NCI-H2029 treated with DMSO at 0.1 percent for 48 hours (cell line): ENCODE results near the gene MAK.
"Not testable (repeated sequence)": the region's sequence is repeated elsewhere in the genome, so short reads cannot be mapped to it uniquely, and the experiment has no call there.

Experiments used
- DNase-seq: peaks from one replicate; lab custom pipeline; 2025; lab: John Stamatoyannopoulos, UW

MAK gene

DNA sequence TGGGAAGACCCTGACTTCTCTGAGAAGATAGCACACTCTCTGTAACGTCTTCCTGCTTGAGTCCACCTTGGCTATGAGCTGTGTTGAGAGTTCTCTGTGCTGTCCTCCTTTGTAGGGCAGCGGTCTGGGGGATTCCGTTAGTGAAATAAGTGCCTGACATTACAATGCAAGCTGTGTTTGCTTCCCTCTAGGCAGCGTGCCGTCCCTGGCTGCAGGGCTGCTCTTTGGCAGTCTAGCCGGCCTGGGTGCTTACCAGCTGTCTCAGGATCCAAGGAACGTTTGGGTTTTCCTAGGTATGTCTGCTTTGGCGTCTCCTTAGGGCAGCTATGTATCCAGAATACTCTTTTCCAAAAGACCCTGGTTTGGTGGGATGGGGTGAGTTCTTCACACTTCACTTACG is 112.6 kb downstream of the MAK start:
- DNase-seq, result no peak

DNA sequence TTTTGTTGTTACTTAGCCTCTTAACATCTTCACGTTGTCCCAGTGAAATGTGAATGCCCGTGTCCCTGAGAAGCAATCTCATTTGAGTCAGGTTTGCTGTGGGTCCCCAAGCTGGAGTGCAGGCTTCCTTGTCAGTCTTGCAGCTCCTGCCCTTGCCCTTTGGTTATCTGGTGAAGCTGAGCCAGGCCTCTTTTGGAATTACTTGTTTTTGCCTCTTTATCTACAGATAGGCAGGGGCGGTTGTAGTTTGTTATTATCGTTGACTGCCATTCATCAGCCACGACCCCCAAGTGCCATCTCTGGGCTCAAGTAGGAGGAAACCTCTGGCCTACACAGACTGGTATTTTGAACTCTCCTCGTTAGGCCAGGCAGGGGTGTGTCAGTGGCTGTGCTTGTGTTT is 113.3 kb downstream of the MAK start:
- DNase-seq, result no peak

DNA sequence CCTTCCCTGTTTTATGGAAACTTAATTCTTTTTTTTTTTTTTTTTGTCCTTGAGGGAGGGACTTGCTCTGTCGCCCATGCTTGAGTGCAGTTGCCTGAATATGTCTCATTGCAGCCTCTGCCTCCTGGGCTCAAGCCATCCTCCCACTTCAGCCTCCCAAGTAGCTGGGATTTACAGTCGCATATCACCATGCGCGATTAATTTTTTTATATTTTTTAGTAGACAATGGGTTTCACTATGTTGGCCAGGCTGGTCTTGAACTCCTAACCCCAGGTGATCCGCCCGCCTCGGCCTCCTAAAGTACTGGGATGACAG is 114.8 kb downstream of the MAK start:
- DNase-seq, result no peak

DNA sequence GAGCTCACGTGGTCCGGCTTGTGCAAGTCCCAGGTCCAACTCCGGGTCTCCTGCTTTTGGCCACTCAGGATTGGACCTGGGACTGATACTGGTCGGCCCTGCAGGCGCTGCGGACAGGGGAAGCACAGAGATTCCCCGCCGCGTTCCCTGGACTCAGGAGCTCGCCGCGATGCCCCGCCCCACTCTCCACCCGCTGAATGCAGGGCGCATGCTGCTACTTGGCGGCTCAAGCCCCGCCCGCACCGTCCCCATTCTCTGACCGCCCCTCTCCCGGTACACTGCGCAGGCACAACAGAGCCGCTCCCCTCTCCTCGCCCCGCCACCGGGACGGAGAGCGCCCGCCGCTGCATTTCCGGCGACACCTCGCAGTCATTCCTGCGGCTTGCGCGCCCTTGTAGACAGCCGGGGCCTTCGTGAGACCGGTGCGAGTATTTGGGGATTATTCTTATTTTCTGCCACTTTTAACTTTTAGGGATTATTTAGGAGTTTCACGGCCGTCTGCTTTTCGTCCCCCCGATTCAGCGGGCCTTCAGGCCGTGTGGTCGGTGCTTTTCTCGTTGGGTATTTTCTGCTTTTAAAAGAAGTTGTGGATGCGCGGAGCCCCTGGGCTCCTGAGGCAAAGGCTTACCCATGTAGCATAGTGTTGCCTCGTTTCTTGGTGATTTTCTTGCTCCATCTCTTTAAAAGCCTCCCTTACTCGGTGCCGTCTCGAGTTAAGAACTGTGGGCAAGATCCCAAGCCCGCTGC is 115.3 kb downstream of the MAK start, which contains the start of gene TMEM14C:
Gene TMEM14C, plus strand, starts transcription at position 251 of the 747 bp plus-strand sequence. CDS start 1,544 bp downstream, outside the sequence.
- peak; percentile 96 for DNase-seq

DNA sequence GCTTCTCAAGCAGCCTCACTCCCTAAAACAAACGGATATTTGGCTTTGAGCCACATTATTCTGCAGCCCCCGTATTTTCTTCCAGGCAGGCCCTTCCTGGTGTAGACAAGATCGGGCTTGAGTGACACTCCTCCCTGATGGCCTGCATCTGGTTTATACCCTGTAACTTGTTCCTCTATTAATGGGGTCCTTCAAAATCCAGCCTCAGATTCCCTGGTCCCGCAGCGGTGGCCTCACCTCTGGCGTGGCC is 115.8 kb downstream of the MAK start:
- peak; percentile 79 for DNase-seq

DNA sequence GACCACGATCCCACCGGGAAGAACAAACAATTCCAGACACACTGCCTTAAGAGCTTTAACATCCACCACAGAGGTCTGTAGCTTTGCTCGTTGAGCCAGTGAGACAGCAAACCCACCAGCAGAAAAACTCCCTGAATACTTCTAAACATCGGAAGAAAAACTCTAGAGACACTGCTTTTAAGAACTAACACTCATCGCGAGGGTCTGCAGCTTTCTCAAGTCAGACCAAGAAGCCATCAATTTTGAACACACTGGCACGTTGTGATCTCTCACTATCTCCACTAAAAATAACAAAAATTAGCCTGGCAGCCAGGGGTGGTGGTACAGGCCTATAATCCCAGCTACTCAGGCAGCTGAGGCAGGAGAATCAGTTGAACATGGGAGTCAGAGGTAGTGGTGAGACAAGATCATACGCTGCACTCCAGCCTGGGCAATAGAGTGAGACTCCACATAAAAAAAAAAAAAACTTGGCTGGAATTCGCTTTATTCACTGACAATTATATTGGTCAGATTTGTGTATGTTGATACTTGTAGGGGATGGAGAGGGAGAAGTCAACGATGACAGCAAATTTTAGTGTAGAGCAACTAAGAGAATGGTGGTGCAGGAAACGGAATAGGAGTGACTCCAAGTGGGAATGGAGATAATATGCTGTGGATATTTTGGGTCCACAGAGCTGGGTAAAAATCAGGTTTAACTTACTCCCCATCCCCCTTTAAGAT is 116.3 kb downstream of the MAK start:
- DNase-seq, result no peak

DNA sequence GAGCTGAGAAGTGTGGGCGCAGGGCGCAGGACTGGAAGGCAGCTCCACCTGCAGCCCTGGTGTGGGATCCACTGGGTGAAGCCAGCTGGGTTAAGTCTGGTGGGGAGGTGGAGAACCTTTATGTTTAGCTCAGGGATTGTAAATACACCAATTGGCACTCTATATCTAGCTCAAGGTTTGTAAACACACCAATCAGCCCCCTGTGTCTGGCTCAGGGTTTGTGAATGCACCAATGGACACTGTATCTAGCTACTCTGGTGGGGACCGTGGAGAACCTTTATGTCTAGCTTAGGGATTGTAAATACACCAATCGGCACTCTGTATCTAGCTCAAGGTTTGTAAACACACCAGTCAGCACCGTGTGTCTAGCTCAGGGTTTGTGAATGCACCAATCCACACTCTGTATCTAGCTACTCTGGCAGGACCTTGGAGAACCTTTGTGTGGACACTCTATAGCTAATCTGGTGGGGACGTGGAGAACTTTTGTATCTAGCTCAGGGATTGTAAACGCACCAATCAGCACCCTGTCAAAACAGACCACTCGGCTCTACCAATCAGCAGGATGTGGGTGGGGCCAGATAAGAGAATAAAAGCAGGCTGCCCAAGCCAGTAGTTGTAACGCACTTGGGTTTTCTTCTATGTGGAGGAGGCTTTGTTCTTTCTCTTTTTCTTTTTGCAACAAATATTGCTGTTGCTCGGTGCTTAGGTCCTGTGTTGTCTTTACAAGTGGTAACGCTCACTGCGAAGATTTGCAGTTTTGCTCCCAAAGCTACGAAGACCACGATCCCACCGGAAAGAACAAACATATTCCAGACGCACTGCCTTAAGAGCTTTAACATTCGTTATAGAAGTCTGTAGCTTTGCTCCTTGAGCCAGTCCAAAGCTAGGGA is 117.1 kb downstream of the MAK start:
- DNase-seq, result not testable (repeated sequence)

DNA sequence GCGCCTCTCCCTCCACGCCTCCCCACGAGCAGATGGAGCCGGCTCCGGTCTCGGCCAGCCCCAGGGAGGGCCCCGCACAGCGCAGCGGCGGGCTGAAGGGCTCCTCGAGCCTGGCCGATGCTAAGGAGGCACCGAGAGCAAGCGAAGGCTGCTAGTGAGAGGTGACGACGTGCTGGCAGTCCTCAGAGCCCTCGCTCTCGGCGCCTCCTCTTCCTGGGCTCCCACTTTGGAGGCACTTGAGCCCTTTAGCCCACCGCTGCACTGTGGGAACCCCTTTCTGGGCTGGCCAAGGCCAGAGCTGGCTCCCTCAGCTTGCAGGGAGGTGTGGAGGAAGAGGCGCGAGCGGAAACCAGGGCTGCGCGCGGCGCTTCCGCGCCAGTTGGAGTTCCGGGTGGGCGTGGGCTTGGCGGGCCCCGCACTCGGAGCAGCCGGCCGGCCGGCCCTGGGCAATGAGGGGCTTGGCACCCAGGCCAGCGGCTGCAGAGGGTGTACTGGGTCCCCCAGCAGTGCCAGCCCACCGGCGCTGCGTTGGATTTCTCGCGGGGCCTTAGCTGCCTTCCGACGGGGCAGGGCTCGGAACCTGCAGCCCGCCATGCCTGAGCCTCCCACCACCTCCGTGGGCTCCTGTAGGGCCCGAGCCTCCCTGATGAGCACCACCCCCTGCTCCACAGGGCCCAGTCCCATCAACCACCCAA is 117.9 kb downstream of the MAK start:
- DNase-seq, result no peak

DNA sequence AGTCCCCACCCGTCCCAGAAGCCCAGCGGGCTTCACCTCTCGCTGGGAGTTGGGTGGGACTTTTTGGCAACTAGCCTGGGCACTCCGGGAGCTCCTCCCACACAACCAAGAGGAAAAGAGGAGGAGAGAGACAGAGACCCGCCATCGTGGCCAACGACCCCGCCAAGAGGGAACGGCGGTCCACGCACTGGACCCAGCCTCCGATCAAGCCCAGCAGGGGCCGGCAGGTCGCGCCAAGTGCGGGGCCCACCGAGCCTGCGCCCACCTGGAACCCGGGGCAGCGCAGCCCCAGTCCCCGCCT is 118.4 kb downstream of the MAK start:
- no peak for DNase-seq

DNA sequence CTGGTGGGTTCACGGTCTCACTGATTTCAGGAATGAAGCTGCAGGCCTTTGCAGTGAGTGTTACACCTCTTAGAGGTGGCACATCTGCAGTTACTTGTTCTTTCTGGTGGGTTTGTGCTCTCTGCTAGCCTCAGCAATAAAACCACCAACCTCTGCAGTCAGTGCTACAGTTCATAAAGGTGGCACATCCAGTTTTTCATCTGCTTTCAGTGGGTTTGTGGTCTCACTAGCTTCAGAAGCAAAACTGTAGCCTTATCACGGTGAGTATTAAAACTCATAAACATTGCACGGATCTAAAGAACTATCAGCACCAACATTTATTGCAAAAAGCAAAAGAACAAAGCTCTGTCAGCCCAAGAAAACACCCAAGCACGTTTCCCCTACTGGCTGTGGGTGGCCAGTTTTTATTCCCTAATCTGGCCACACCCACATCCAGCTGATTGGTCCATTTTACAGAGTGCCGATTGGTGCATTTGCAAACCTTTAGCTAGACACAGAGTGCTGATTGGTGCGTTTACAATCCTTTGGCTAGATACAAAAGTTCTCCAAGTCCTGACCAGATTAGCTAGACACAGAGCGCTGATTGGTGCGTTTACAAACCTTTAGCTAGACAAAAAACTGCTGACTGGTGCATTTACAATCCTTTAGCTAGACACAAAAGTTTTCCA is 118.9 kb downstream of the MAK start:
- no peak for DNase-seq

DNA sequence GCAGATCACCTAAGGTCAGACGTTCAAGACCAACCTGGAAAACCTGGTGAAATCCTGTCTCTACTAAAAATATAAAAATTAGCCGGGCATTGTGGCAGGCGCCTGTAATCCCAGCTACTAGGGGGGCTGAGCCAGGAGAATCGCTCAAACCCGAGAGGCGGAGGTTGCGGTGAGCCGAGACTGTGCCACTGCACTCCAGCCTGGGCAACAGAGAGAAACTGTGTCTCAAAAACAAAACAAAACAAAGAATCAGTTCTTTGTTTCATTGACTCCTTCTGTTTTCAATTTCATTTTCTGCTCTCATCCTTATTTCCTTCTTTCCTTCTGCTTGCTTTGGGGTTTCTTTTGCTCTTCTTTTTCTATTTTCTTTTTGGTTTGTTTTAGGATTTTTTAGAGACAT is 124.4 kb downstream of the MAK start:
- no peak for DNase-seq
